OCI-M2 (cell line): ENCODE results near the gene TANC1.

ENCODE experiments used
- DNase-seq: peaks from one replicate; lab custom pipeline; 2025; ENCODE audit not compliant: unreplicated experiment; lab: John Stamatoyannopoulos, UW

The TANC1 gene

DNA sequence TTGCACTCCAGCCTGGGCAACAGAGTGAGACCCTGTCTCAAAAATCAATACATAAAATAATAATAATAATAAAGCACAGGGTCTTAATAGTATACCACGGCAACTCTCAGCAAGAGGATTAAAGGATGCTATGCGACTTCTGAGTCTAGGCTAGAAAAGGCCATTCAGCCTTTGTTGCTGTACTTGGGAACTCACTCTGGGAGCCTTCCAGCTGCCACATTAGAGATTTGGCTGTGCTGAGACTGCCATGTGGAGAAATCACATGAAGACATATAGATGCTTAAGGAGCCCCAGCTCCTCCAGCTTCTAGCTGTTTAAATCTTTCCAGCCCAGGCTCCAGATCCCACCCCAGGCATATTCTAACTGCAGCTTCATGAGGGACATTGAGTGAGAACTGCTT lies 8.2 kb upstream of the TANC1 start:
- no peak for DNase-seq

DNA sequence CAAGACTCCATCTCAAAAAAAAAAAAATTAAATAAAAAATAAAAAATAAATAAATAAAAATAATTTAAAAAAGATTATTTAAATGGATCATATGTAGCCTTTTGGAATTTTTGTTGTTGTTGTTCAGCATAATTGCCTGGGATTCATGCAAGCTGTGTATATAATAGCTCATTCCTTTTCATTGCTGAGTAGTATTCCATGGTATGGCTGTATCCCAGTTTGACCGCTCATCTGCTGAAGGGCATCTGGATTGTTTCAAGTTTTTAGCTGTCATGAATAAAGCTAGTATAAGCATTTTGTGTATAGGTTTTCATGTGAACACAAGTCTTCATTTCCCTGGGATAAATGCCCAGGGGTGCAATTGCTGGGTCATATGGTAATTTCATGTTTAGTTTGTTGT lies 6.4 kb upstream of the TANC1 start:
- no peak for DNase-seq

DNA sequence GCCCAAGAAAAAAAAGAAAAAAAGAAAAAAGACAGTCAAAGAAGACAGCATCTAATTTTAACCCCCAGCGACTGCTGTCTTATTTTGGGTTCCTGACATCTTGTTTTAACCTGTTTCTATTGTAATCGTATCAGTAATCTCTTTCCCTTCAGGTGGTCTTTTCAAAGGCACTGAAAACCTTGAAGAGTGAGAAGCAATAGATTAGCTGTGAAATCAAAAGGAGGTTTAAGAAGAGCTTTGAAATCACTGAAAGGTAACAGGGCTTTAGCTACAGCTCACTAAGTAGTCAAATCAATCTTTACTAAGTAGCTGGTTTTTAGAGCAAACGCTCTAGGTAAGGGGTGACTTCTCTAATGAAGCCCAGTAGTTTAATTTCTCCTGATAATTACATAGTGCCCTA lies 5.4 kb upstream of the TANC1 start:
- no peak for DNase-seq

DNA sequence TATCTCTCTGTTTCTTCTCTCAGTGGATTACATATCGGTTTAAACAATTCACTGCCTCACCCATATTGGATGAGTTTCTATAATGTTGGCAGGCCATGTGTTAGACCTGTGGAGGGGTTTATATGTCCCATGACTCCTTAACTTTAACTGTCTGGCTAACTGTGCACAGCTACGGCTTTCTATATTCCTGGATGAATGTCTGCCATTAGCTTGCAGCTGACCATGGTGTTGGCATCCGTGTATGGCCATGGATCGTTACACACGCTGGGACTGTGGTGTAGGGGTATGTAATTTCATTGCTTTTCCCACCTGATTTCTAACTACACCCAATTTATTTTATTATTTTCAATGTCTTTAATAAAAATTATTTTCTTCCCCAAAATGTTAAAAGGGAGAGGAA lies 3.3 kb upstream of the TANC1 start:
- DNase-seq: no peak

DNA sequence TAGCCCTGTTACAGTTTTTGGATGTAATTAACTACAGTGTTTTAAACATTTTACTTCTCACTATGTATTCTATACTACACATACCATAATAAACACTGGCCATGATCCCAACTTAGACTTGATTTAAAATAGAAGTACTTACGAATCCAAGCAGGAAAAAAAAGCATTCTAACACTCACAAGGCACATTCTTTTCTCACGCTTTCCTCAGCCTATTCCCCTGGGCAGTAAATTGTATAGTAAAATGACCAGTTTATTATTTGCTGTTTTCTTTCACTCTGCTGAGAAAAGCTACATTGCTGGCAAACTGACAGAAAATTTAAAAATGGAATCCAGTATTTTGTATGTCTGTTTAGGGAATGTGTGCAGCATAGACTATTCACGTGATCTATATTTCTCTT lies 2.8 kb upstream of the TANC1 start:
- DNase-seq: no peak

DNA sequence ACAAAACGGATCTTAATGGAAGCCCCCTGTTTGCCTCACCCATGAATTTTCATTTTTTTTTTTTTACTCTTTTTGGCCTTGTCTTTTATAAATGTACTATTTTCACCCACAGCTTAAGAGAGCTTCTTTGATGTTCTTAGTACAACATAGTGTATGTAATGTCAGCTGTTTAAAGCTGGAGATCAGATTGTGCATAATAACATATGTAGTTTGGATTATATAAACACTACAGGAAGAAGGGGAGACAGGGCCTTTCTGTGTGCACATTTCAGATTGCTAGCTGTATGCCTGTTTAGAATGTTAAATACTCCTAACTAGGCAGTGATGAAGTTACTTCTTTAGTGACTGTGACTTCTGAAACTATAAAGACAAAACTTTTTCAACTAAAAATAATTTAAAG lies 2.1 kb upstream of the TANC1 start:
- DNase-seq: no peak

DNA sequence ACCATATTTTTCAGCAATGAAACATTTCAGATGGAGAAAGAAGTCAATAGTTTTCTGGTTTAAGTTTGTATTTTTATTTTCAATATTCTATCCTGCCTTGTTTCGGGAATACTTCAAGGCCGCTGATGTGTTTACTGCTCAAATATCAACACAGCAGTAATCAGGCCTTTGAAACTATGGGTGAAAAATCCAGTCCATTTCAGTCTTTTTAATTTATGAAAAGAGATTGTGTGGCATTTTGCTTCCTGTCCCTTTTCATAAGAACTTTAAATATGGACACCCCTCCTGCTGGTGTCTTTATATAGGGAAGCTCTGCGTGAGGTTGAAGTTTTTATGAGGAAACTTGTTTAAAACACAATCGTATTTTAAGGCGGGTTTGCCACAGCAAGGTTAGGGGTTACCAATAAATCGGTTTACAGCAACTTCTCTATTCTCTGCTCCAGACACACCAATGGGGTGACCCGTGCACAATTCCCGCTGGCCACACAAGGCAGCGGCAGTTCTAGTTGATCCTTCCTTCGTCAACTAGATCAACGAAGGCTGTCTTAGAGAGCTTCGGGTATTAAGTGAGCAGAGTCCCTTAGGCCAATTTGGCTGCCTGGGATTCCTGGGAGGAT lies 1.2 kb upstream of the TANC1 start:
- DNase-seq: peak; percentile 86

DNA sequence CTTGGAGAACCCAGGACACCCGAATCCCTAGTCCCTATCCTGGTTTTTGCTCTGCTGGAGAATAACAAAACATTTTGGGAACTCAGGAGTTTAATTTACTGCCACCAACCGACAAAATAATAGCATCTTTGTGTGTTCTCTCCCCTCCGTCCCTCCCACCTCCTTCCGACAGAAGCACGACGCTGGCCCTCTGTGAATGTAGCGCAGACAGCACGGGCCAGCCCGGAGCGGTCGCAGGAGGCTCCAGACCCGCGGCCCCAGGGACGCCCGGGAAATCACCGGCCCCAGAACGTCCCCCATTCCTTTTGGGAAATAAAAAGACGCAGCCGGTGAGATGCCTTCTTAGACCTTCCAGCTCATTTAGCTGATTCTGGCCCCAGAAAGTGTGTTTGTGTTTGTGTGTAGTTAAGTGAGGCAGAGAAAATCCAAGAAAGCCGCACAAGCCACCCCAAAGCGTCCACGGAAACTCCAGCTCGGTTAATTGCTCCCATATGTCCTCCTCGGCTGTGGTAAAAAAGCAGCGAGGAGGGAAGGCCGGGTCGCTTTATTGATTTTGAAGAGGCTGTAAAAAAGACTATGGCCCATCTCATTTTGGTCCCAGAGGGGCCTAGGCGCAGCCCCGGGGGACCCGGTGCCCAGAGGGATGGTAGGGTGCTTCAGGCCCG lies 577 bp upstream of the TANC1 start:
- peak; percentile 86 for DNase-seq

DNA sequence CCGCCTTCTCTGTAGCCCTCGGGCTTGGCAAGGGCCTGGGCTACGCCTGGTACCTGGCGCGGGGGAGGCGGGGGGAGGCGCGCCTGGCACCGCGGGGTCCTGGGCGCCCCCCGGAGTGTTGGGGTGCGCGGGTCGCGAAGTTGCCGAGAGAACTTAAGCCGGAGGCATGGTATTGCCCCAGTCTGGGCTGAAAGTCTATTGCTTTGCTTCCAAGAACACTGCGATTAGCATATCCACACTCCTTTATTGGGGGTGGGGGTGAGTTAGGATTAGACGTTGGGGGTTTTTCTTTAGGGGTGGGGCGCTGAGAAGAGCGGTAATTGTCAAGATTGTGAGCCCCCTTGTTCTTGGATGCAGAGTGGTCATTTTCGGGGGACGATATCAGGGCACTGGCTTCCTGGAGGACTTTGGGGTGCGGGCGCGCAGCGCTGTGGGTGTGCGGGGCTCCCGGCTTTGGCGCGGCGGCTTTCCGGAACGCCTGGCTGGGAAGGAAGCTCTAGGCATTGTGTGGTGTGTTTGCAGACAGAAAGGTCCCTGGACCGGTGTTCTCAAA lies 798 bp downstream of the TANC1 start:
- DNase-seq: no peak

DNA sequence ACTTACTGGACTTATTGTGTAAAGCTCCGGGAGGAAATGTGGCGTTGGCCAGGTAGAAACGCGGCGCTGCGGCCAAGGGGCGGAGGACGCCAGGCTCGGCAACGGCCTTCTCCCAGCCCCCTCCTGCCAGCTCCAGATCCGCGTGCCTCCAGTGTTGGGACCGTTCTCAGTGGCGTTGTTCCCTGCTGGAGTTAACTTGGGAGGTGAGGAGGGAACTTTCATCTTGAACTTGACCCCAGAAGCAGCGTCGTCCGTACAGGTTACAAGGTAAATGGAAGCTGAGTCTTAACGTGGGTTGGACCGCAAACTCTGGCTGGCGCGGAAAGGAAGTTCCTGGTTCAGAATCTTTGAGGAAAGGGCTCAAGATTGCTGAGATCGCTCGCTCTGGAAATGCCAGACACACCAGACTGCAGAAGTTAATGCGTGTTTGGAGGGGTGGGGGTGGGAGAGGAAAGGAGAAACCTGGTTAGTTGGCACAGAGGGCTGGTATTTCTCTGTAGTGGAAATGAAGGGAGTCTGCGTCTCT lies 1.3 kb downstream of the TANC1 start:
- DNase-seq: no peak

DNA sequence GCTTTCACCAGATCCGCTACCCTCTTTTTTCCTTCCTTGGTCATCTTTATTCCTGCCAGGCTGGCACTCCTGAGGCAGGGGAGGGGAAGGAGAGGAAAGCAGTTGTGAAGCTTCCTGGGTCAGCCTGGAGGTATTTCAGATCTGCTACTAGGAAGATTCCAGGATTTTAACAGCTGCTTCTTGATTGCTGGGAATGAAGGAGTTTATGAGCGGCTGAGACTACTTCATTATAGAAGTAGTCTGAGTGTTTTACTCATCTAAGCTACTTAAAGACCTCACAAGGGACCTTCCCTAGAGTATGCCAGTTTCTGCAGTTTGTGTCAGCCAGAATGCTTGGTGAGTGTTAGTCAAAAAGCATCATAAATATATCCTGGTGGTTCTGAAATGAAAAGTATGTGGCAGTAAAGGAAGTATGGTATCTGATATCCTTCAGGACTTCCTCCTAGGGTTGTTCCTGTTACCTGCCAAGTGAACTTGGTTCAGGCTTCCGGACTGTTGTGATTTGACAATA lies 1.9 kb downstream of the TANC1 start:
- DNase-seq: no peak

DNA sequence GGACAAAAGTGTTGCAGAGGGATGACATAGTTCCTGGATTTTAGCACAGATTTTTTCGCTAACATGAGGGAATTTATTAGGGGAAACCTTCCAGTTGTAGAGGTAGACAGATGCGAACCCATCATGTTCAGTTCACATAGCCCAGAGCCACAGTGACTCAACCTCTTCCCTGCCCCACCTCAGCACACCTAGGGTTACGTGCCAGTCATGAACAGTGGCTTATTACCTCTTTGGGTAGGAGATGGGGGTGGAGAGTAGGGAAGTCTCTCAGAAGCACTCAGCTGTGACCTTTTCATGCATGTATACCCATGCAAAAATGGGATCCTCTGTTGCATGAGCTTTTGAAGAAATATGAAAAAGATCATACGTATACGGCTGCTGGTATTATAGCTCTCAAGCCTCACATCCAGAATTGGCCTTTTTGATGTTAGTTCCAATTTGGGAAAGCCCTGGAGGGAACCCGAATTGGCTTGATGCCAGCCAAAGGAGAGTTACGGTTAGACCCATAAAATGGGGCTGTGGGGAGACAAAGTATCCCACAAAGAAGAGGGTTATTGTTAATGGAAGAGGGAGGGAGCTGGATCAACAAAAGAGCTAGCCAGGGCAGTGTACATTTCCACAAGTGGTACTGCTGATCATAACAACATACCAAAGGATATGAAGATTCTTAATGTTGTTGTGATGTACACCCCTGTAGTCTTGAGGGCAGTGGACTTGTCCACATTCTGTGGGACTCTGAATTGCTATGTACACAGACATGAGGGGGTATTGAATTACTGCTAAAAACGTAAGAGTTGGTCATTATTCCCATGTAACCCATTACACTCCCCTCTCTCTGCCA lies 4.9 kb downstream of the TANC1 start:
- DNase-seq: no peak

DNA sequence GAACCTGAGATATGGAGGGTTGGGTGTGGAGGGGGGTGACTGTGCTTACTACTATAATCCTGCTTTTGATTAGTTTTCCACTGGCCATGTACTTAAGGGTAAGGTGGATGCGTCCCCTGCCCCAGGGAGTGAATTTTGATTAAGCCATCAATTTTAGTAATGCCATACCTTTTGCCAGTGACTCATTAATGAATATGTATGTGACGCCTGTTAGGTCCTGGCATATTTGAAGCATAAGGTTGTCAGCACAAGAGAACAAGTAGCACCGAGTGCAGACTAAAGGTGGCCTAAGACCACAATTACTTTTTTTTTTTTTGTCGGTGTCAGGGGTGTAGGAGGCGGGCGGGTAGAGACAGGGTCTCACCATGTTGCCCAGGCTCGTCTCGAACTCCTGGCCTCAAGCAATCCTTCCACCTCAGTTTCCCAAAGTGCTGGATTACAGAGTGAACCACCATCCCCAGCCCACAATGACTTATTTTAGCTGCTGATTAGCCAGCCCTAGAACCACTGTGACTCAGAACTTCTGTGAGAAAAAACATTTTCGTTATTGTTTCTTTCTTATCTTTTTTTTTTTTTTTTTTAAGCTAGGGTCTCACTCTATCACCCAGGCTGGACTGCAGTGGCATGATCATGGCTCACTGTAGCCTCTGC lies 7.0 kb downstream of the TANC1 start:
- DNase-seq: no peak

DNA sequence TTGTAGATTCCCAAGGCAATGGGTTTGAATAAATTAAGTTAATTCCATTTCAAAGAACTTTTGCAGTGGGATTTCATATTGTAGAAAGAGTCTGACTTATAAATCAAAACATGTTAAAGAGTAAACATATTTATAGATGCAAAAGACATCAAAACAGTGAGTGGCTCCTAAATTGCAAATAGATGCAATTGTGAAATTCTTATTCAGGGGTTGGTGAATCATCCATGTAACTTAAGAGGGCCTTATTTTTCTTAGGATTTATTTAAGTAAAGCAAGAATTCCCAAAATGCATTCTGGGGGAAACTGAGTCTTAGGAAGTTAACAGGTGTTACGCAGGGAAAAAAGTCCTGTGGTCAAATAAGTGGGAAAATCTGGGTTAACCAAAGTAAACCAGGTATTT lies 11.3 kb downstream of the TANC1 start:
- DNase-seq: no peak

DNA sequence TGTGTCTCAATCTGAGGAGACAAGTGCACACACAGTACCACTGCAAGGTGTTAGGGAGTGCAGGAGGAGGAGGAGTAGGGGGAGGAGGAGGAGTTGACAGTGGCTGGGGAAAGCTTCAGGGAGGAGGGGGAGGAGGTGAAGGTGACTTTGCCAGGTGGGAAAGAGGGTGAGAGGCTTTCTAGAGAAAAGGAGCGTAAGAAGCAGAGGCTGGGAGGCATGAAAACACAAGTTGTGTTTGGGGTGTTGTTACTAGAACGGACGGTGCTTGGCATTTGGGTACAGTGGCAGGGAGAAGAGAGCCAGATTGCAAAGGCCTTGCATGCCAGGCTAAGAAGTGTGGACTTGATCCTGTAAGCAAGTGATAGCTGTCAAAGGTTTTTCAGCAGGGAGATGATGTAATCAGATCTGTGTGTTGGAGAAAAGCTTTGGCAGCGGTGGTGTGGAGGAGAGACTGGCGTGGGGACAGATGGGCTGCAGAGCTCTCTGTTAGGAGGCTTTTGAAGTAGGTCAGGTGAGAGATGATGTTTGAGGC lies 16.2 kb downstream of the TANC1 start:
- no peak for DNase-seq

DNA sequence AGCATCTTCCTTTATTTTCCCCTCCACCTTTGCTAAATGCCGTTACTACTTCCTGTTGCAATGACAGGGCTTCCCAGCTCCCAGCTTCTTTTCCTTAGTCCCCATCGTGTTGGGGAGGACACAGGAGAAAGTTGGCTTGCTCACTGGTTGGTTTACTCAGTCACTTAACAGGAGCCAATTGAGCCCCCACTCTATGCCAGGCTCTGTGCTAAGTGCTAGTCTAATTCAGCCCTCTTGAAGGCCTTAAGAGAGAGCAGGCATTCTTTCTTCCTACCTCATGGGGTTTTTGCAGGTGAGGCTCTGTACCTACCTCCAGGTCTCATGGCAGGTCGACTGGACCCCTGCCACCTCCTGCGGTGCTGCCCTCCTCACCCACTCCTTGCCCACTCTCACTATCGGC lies 20.1 kb downstream of the TANC1 start:
- DNase-seq: no peak

DNA sequence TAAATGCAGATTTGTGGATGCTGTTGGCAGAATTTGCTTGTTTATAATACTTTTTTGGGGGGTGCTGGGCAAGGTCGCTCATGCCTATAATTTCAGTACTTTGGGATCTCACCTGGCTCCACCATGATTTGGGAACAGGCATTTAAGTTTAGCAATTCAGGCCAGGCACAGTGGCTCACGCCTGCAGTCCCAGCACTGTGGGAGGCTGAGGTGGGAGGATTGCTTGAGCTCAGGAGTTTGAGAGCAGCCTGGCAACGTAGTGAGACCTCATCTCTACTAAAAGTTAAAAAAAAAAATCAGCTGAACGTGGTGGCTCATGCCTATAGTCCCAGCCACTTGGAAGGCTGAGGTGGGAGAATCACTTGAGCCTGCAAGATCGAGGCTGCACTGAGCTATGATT lies 20.7 kb downstream of the TANC1 start:
- DNase-seq: no peak

DNA sequence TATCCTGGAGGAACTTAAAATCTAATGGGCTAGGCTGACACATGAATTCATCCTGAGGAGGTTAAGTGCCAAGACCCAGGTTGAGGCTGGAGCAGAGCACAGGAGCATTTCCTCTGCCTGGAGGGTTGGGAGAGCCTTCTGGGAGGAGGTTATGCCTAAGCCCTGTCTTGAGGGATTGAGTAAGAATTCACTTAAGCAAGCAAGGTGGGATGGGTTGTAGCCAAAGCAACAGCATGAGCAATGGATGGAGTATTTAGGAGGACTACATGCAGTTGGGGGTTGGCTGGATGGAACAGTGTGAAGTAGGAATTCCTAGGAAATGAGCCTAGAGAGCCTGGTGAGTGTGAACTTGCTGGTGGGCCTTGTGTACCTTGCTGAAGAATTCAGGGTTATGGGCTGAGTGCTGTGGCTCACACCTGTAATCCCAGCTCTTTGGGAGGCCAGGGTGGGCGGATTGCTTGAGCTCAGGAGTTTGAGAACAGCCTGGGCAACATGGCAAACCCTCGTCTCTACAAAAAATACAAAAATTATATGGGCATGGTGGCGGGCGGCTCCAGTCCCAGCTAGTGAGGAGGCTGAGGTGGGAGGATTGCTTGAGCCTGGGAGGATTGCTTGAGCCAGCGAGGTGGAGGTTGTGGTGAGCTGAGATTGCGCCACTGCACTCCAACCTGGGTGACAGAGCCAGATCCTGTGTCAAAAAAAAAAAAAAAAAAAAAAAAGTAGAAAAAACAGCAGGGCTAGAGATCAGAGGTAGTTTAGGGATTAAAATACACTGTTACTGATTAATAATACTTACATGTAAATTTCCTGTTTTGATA lies 22.2 kb downstream of the TANC1 start:
- no peak for DNase-seq

DNA sequence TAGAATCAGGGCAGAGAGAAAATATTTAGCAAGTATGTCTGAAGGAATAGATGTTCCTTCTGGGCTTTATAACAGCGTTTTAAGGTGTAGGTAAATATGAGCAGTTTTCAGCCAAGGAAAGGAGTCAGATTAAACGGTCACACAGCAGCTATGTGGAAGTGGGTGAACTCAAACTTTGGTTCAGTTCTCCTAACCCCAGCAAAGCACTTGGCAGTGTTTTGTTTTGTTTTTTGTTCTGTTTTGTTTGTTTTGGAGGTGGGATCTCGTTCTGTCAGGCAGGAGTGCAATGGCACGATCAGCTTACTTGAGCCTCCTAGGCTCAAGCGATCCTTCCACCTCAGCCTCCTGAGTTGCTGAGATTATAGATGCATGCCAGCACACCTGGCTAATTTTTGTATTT lies 24.6 kb downstream of the TANC1 start:
- DNase-seq: no peak
